SK-MEL-5 (cell line): ENCODE results near the gene HTRA3. TPM values are rescaled to one million over a fixed set of nuclear protein-coding genes. Genes with fewer than 3 reads are reported as not detected.

ENCODE experiments used
- DNase-seq: peaks from one replicate; pipeline ENCODE4 v3.0.0-alpha.2; 2016; ENCODE audit warnings: low read depth, low spot score
- in situ Hi-C: cut with HindIII; loops from 2 replicates; pipeline ENCODE4 v1.10.0; 2016; ENCODE audit warnings: low sequenced_read_pairs, high pct_unique_total_duplicates, low pct_unique_long_range_greater_than_20kb
- total RNA-seq: library from RNA; depleted of rRNA; stranded (reverse); fragments of >200 nt; shearing (Covaris generic); gene quantifications from 2 replicates; pipeline ENCODE4 v1.2.3, GENCODE V29; 2014

Gene HTRA3
- total RNA-seq, 1 experiment from 2014 or later: not detected

DNA sequence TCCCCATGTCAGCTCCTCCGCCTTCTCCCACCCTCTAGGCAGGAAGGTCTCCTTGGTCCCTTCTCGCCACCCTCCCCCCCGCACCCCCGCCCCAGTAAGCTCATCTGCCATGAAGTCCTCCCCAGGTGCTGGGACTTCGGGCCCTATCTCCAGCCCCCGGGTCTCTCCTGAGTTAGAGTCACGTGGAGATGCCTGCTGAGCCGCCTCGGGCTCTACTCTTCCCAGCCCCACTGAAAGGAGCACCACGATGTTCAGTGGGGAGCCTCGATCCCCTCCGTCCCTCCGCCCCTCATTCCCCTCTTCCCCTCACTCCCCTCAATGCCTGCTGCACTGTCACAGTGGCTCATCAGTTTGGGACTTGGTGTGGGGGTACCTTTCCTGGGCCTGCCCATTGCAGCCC is 3.9 kb downstream of the HTRA3 start:
- in situ Hi-C loops: no loop called here

DNA sequence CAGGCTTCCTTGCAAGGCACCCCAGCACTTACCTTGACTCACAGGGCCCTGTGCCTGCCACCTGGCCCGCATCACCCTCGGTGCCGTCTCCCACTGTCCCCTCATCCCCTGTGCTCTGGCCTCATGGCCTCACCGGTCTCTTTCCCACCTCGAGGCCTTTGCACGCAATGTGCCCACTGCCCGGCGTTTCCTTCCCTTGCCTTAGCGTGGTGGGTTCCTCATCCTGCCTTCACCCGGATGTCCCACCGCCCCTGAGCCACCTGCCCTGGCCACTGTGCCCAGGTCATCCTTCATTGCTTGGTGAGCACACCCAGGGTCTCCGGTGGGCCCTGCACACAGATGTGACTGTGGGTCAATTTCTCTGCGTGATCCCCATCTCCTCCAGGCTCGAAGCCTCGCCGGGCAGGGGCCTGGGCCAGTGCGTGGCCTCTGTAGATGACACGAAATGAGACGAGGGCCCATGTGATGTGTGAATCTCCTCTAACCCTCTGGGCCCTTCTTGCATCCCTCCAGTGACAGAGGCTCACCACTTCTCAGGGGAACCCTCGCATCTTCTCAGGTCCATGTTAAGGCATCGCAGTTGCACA is 4.6 kb downstream of the HTRA3 start:
- in situ Hi-C loops: no loop called here
- DNase-seq: no peak

More for the DNA sequence above, 3.9 kb downstream of the HTRA3 start:
- DNase-seq: no peak

DNA sequence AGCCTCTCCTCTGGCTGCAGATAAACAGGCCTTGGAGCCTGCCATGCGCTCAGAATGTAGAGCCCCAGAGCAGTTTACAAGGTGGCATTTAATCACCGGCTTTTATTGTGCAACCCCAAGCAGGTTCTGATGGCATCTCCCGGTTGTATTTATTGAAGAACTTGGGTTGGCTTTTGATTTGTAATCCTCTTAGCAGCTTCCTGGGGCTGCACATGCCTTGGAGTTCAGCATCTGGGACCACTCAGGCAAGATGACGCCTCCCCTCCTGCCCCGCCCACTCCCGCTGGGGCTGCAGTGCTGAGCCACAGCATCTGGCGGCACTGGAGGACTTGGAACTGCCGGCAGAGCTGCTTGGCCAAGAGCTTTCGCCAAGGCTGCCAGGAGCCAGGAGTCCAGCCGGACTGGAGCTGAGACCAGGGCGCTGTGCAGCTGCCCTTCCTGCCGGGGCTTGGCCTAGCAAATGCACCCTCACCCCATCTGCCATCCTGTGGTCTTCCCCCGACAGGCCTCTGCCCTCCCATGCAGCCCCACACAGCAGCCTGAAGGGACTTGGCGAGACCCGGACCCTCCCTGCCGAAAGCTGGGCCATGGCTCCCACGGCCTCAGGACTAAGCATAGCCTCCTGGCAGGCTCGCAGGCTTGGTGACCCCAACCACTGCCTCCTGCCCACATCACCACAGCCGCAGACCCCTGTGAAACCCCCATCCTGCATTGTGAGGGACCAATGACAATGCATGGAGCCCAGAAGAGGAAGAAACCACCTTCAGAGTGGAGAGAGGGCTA is 5.4 kb downstream of the HTRA3 start:
- DNase-seq: no peak
- in situ Hi-C loops: no loop called here

DNA sequence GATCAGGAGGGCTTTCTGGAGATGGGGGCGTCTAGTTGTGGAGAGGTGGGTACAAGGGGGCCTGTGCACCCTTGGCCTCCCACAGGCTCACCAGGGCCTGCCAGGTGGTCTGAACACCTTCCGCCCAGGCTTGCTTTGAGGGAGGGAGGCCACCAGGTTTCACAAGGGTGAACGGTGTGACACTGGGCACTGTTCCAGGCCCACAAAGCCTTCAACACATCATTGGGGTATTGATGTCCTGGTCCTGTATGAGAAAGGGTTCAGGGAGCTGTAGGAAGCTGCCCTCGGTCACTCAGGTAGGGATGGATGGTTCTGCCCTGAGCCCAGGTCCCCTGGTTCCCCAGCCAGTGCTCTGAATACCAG is 6.0 kb downstream of the HTRA3 start:
- in situ Hi-C loops: no loop called here
- no peak for DNase-seq

DNA sequence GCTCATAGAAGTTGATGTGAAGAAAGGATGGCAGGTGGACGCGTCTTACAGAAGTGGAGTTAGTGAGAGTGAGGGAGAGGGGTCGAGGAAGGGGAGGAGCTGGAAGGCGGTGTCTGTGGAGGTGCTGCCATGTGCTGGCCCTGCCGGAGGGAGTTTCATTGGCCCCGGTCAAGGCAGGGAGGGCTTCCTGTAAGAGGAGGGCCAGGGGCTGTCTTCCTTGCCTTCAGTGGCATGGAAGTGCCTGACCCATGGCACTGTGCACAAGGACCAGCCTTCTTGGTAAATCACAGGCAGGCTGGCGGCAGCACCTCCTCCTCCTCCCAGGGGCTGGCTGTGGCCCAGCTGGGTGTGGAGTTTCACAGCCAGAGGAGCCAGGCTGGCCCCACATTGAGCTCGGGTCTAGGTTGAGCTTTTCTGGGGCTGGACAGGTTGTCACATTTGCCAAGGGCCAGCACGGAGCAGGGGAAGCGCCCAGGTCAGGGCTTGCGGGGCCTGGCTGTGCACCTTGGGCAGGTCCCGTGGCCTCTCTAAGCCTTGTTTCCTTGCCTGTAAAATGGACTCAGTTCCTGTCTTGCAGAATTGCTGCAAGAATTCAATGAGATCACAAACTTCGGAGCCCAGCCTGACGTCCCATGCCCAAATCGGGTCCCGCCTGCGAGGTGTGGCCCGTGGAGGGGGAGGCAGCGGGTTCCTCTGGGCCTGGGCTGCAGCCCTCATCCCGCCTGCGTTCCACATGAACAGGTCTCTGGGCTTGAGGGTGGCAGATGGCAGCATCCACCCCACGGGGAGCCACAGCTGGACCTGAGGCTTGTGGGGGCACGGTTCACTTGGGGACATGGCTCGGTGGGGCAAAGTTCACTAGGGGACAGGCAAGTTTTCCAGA is 7.0 kb downstream of the HTRA3 start:
- DNase-seq: no peak
- in situ Hi-C loops: no loop called here

DNA sequence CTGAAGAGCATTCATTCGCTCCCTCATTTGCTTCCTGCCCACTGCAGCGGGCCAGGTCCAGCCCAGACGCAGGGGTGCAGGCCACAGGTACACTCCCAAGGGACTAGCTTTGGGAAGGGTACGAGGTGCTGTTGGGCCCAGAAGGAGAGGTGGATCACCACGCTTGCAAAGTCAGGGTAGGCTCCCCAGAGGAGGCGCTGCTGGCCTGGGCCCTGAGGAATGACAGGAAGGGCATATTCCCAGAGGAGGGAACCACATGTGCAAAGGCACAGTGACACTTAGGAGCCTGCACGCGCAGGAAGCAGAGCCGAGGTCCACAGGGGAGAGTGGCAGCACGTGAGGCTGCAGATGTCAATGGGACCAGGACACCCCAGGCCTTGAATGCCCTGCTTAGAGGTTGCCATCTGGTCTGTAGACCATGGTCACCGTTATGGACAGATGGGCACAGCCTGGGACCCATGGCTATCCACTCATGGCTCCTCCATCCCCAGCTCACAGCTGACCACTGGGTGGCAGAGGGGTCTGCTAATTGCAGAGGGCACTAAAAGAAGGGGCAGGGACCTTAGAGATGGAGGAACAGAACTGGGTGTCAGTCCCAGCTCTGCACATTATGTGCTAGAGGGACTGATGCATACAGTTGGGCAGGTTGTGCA is 7.9 kb downstream of the HTRA3 start:
- in situ Hi-C loops: no loop called here
- DNase-seq: no peak

DNA sequence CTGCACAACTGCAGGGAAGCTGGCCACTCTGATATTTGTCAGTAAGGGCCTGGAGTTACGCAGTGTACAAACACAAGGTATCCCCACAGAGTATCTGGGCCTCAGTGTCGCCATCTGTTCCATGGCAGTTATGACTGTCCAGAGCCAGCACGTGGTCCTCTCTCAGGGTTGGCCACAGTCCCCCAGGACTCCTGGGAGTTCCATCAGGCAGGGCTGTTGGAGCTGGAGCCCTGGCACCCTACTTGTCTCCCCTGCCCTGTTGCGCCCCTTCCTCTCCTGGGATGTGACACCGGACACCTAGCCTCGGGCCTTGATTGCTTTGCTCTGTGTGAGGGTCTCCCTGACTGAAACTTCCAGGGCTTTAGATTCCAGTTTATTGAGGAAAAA is 8.4 kb downstream of the HTRA3 start:
- DNase-seq: no peak
- in situ Hi-C loops: no loop called here

DNA sequence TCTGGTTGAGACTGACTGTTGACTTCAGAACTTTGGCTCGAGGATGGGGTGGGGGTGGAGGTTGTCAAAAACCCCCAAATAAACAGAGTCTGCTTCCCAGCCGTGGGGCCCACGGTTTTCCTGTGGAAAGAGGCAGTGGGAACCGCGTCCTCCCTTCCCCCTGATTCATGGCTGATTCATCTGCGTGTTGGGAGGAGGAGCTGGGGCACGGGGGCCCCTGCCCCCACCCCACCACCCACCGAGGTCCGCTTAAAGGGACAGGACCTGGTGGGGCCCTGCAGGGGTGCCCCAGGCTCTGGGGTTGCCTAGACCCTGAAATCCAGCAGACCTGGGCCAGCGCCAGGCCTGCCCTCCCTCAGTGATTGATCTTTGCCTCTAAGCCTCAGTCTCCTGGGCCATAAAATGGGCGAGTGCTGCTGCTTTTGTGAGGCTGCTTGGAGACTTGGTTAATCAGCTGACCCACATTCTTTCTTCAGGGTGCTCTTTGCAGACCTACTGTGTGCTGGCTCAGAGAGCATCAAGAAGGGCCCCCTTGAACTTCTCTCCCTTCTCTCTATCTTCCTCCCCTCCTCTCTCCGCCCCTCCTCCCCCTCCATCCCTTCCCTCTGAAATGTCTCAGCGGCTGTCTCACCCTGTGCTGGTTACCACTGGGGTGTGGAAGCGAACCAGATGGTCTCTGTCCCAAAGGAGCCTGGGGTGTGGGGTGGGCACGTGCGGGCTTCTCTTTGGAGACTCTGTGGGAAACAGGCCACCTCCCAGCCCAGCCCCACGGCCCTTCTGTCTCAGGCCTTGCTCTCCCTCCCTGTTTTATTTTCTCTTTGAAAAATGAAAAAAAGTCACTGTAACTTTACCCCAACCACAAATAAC is 9.1 kb downstream of the HTRA3 start:
- DNase-seq: no peak
- in situ Hi-C loops: no loop called here

DNA sequence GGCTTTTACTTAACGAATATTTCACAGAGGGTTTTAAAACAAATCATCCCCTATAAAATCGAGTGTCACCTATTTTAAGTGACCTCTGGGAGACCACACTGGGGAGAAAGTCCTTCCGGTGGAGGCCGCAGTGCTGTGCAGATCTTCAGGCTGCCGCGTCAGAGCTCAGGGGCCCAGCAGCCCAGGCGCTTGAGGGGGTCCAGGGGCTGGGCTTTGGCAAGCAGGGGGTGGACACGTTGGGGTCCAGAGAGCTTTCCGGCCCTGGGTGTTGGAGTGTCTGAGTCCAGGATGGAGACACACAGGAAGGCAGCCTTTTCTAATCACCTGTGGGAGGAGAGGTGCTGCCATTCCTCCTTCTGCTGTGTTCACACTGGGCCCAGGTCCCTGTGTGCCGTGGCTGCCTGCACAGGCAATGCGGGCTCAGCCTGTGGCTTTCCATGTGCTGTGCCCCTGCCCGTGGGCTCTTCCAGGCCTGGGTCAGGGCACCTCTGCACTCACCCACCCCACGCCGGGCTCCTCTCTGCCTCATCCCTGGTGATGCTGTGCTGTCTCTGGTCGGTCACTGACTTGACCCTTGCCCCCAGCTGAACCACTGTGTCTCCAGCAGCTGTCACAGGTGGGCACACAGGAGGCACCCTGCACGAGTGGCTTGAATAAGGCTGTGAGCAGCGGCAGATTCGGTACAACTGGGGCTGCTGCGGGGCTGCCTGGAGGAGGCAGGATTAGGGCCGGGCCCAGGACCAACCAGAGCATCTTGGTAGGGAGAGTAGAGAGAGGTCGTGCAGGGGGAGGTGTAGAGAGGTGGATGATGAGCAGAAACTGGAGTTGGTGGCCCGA is 10.0 kb downstream of the HTRA3 start:
- DNase-seq: no peak
- in situ Hi-C loops: no loop called here

DNA sequence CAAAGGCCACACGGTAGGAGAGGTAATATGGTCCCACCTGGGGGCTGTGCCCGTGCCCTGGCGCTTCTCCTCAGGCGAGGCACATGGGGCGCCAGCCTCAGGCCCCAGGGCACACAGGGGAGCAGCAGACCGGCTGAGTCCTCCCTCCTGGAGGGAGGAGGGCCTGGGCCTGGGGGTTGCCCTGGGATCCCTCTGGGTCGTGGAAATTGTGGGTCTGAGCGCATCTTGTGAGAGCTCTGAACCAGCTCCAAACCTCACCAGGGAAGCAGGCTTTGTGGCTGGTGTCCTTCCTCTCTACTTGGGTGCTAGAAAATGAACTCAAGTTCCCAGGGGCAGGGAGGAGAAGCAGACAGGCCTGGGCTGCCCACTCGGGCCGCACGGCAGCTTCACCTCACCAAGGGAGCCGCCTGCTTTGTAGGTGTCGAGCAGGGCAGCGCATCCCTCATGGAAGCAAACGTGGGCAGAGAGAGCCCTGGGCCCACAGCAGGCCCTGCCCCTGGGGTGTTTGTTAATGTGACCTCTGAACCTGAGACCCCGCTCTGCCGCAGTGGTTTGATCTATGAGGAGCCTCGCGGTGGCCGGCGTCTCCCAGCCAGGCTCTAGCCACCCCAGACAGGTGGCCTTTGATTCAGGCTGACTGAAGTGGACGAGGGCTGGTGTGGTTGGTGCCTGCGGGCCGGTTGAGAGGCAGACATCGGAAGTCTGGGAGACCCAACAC is 10.8 kb downstream of the HTRA3 start:
- no peak for DNase-seq
- in situ Hi-C loops: no loop called here

DNA sequence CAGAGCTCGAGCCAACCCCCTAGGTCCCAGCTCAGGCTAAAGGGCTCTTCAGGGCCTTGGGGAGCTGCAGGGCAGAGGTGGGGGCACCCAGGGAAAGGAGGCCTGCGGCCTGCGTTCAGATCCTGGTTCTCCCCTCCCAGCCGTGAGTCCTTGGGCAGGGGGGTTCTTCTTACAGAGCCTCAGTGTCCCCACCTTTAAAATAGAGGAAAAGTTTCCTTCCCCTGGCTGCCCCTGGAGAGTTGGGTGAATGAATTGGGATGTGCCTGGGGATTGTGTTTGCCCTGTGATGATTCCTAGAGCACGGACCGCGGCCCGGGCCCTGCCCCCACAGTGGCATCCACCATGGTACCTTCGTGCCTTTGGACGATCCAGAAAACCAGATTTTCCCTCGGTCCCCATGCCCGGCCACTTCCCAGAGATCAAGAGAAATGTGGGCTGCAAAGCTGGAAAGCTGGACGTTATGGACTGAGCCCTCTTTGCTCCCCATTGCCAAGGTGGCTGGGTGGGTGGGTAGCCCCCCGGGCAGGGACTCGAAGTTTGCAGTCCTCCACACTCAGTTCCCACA is 11.4 kb downstream of the HTRA3 start:
- DNase-seq: no peak
- in situ Hi-C loops: no loop called here

DNA sequence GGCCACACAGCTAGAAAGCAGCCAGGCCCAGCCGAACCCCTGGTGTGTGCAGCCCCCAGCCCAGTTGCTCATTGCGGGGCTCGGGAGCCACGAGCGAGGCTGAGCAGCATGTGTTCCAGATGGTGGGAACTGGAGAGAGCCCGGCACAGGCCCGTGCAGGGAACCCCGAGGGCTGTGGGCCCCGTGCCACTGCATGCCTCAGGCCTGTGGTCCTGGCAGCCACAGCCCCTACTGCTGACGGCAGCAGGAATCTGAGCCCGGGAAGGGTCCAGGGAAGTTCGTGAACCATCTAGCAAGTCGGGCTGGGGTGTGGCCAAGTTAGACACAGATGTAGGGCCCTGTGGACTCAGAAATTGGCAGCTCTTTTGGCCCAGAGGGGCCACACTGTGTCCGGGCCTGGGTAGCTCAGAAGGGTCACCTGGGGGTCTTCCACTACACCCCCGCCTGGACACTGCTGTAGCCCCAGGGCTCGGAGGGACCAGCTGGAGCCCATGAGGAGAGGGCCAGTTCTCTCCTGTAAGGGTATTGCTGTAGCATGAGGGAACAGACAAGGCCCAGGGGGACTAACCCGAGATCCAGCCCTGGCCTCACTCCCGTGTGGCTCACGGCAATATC is 12.1 kb downstream of the HTRA3 start:
- DNase-seq: no peak
- in situ Hi-C loops: no loop called here

DNA sequence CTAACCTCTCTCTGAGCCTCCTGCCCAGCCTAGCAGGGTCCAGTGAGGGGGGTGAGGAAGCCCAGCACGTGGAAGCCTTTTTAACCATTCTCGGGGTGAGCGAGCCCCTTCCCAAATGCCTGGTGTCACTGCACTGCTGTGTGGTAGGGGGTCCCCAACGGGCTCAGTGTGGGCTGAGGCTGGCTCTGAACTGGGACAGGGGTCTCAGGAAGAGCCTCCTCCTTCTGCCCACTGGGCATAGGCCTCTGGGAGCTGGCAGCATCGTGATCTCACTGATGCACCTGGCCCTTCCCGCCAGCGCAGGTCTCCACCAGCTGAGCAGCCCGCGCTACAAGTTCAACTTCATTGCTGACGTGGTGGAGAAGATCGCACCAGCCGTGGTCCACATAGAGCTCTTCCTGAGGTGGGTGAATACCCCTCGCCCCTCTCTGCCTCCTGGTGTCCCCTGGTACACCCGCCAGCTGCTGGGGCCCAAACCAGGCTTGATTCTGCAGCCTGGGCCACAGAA is 12.6 kb downstream of the HTRA3 start:
- in situ Hi-C loops: no loop called here

DNA sequence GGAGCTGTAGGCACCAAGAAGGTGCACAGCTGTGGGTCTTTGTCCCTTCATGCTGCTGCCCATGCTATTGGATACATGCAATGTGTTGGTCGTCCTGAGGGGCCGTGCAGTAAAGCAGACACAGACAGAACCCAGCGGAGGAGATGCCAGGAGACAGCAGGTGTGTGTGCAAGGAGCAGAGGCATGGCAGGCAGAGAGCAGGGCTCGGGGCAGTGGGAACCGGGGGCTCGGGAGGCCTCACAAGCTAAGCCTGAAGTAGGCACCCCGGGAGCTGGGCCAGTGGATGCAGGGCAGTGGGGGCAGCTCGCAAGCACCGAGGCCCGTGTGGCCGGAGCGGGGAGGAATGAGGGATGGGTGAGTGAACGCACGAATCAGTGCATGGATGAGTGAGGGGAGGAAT is 13.2 kb downstream of the HTRA3 start:
- DNase-seq: no peak
- in situ Hi-C loops: no loop called here

More for the DNA sequence above, 12.6 kb downstream of the HTRA3 start:
- no peak for DNase-seq

DNA sequence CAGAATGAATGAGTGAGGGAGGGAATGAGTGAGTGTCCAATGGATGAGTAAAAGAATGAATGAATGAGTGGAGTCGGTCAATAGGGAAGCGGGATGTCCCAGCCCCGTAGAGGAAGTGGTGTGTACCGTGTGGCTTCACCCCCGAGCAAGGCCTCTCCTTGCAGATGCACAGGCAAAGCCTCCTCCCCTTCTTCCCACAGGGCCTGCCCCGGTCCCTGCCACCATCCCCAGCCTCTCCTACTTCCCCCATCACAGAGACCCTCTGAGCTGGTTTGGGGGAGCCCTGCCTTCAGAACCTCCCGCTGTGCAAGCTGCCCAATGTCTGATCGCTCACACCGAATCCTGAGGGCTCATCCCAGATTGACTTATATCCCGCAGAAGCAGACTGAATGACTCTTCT is 13.6 kb downstream of the HTRA3 start:
- in situ Hi-C loops: no loop called here
- DNase-seq: no peak
